Hepatocyte (in vitro differentiated cells): ENCODE results near the gene CCDC81.

Experiments used
- EZH2 ChIP-seq: fragments of 200-600 bp; sonication (generic); IDR thresholded peaks from 2 replicates; pipeline ENCODE4 v1.6.1; 2016; ENCODE audit warnings: antibody characterized with exemption, mild to moderate bottlenecking, borderline replicate concordance
- TF ChIP-seq, protein P1 (sequence below): fragments of 200-600 bp; sonication (generic); IDR thresholded peaks from 2 replicates; pipeline ENCODE4 v1.5.1; 2016; ENCODE audit warnings: antibody characterized with exemption, mild to moderate bottlenecking; ENCODE audit not compliant: poor library complexity

DNA sequence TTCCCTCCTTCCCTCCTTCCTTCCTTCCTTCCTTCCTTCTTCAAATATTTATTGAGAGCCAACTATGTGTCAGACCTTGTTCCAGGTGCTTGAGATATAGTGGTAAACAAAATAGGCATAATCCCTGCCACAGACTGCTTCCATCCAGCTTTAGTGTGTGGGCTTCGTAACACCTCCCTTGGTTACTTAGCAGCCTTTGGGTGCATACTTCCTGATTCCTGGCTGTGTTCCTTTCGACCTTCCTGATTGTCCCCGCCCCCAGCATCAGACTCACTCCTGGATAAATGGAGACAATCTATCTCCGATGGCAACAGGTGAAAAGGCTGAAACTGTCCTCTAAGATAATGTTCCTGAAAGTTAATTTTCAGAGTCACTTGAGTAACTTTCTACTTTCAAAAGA, 13.5 kb downstream of the CCDC81 start:
- TF ChIP-seq, protein P1, sequence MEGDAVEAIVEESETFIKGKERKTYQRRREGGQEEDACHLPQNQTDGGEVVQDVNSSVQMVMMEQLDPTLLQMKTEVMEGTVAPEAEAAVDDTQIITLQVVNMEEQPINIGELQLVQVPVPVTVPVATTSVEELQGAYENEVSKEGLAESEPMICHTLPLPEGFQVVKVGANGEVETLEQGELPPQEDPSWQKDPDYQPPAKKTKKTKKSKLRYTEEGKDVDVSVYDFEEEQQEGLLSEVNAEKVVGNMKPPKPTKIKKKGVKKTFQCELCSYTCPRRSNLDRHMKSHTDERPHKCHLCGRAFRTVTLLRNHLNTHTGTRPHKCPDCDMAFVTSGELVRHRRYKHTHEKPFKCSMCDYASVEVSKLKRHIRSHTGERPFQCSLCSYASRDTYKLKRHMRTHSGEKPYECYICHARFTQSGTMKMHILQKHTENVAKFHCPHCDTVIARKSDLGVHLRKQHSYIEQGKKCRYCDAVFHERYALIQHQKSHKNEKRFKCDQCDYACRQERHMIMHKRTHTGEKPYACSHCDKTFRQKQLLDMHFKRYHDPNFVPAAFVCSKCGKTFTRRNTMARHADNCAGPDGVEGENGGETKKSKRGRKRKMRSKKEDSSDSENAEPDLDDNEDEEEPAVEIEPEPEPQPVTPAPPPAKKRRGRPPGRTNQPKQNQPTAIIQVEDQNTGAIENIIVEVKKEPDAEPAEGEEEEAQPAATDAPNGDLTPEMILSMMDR = no peak
- no peak for TF ChIP-seq EZH2
